ENCODE measurements around the gene GALNTL6. TPM values are rescaled to one million over a fixed set of nuclear protein-coding genes. Genes with fewer than 3 reads are reported as not detected.

Gene GALNTL6
- total and polyA plus RNA-seq, 9 of the 15 experiments (the other 6 are each of a cell fraction or from before 2014, with no cell fraction given): 0.18 to 0.50 (median 0.29) TPM

DNA sequence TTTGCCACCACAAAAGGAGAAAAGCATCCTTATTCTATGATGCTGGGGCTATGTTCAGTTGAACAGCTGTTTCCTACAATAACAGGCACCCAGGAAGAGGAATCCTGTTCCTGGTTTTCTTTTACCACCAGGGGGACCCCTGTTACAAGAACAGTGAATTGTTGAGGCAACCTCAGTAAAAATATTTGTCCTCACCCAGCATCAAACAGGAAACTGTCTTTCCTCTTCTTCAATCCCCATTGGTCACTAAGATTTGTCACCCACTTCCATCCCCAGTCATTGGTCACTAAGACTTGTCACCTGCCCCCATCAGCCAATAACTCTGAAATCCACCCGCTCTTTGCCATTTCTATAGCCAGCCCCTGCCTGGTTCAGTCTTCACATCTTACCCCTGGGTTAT, 1211.9 kb downstream of the GALNTL6 start:
- Histone ChIP-seq H3K27me3 (ENCODE audit: control insufficient read depth in 2 of 2, insufficient read depth in 2 of 2, low read length in 2 of 2) (no peaks in the 10 kb centered on the region), H3K4me2 (ENCODE audit: insufficient read depth, low read length) (no peak overlapping the region), H4K20me1 (replicated peaks; ENCODE audit: control insufficient read depth, insufficient read depth, low read length) (no peaks in the 10 kb centered on the region), H3K4me3 (no peak overlapping the region), H2AFZ (ENCODE audit: low read depth, low read length) (no peak overlapping the region), H3K9me3 (replicated peaks; ENCODE audit: control insufficient read depth, insufficient read depth, low read depth, low read length) (no peaks in the 10 kb centered on the region), H3K4me1 (replicated peaks in 1 of 2; ENCODE audit: control insufficient read depth in 2 of 2, insufficient read depth in 2 of 2, low read length in 2 of 2) (no peaks in the 10 kb centered on the region), H3K79me2 (ENCODE audit: control insufficient read depth, insufficient read depth, low read length) (no peaks in the 10 kb centered on the region), H3K9me1 (ENCODE audit: control insufficient read depth, insufficient read depth, low read length) (no peaks in the 10 kb centered on the region), H3K27ac (ENCODE audit: extremely low read depth, low read depth, low read length) (no peak overlapping the region), H3K36me3 (ENCODE audit: control insufficient read depth, insufficient read depth, low read length) (no peaks in the 10 kb centered on the region), H3K9ac (ENCODE audit: insufficient read depth in 1 of 2, low read depth in 2 of 2, low read length in 2 of 2) (no peak overlapping the region)
- WGBS (ENCODE audit: insufficient coverage, low coverage, missing lambda C conversion rate): 80% methylated on average over 1 of the region's 1 CpG
- in situ Hi-C loops (cut with MboI) (loop anchor here (5.0 kb wide), 1 partner anchor 142 kb away; the partner anchor contains the start of gene GALNT7), intact Hi-C loops (cut with micrococcal nuclease) (loop anchor here (1.0 to 2.0 kb wide), 6 partner anchors 146 to 392 kb away; no protein-coding TSS in a partner anchor)
- peak; percentile 95 for ATAC-seq
- ChIA-PET POLR2A (no interaction called here), CTCF (ENCODE audit: low intra/inter-chr PET ratio) (interaction anchor here (0.8 to 2.3 kb wide), 5 partner anchors 150 to 276 kb away, joined by 3 to 22 read pairs (median 3); no protein-coding TSS in a partner anchor)
- peak; percentile 84 for FAIRE-seq
- BruUV-seq (replicated peaks): no TSS peak
- peak; percentile 52 to 77 (median 58) for DNase-seq (ENCODE audit: extremely low read depth in 1 of 4, low spot score in 3 of 4)
- TF ChIP-seq ZNF518B (CRISPR knock-in tag; IDR thresholded peaks at IDR 0.05): no peak
- 0 out of 4 replicates have a peak, but pooled peaks of 1 of the 2 experiments have one; percentile 16 for TF ChIP-seq MAZ (CRISPR knock-in tag; conservative IDR thresholded peaks at IDR 0.05 in 1 of 2, IDR thresholded peaks at IDR 0.05 in 1 of 2)
- TF ChIP-seq RAD21 (CRISPR knock-in tag; conservative IDR thresholded peaks at IDR 0.05 in 1 of 2, IDR thresholded peaks at IDR 0.05 in 1 of 2): peak; percentile 87 to 93
- TF ChIP-seq FOXK2 (conservative IDR thresholded peaks at IDR 0.05 in 1 of 2, IDR thresholded peaks at IDR 0.05 in 1 of 2; ENCODE audit: low read depth in 2 of 2): 0 out of 4 replicates have a peak, but pooled peaks of 1 of the 2 experiments have one; percentile 32
- no peak for TF ChIP-seq TAF9B (IDR thresholded peaks at IDR 0.05; ENCODE audit: partially characterized antibody)
- no peak for TF ChIP-seq SAP30 (IDR thresholded peaks at IDR 0.05; ENCODE audit: borderline replicate concordance, insufficient read depth, low read depth, low read length, poor library complexity, severe bottlenecking)
- TF ChIP-seq NONO (IDR thresholded peaks at IDR 0.05; ENCODE audit: low read depth in 2 of 2, low read length in 1 of 2): 0 out of 4 replicates have a peak, but pooled peaks of 1 of the 2 experiments have one; percentile 25
- peak; percentile 81 for TF ChIP-seq CC2D1A (IDR thresholded peaks at IDR 0.05)
- TF ChIP-seq EHMT2 (IDR thresholded peaks at IDR 0.05): 0 out of 2 replicates have a peak, but pooled peaks have one; percentile 19
- TF ChIP-seq ARID2 (IDR thresholded peaks at IDR 0.05): peak; percentile 79; the same call in 1 of the 2 replicates
- TF ChIP-seq ARID1B (IDR thresholded peaks at IDR 0.05): 0 out of 2 replicates have a peak, but pooled peaks have one; percentile 7
- peak; percentile 24; the same call in 1 of the 2 replicates for TF ChIP-seq RB1 (IDR thresholded peaks at IDR 0.05; ENCODE audit: low read depth)
- 0 out of 2 replicates have a peak, but pooled peaks have one; percentile 38 for TF ChIP-seq JUN (IDR thresholded peaks at IDR 0.05; ENCODE audit: borderline replicate concordance, low read depth, low read length)
- TF ChIP-seq JUN (CRISPR knock-in tag; IDR thresholded peaks at IDR 0.05; ENCODE audit: borderline replicate concordance): no peak
- peak; percentile 71 for TF ChIP-seq DEAF1 (CRISPR knock-in tag; IDR thresholded peaks at IDR 0.05)
- peak; percentile 97 for TF ChIP-seq DACH1 (IDR thresholded peaks at IDR 0.05; ENCODE audit: partially characterized antibody)

Measured in K562 (cell line).